Loucy (cell line): ENCODE data around the gene ELL2.

Experiments
- H2AFZ ChIP-seq: fragments of 200-600 bp; sonication (generic); 2 replicates; pipeline ENCODE4 v1.6.0; 2016; ENCODE audit warnings: antibody characterized with exemption, mild to moderate bottlenecking, low read length, moderate library complexity
- H3F3A ChIP-seq: fragments of 200-600 bp; 2 replicates; pipeline ENCODE4 v1.6.0; 2016; ENCODE audit warnings: antibody characterized with exemption, low read depth, mild to moderate bottlenecking
- H3K27me3 ChIP-seq: fragments of 200-600 bp; sonication (generic); 2 replicates; pipeline ENCODE4 v1.6.1; 2014; ENCODE audit warnings: low read length, mild to moderate bottlenecking; ENCODE audit not compliant: insufficient read depth, poor library complexity, severe bottlenecking
- H3K36me3 ChIP-seq: fragments of 200-600 bp; sonication (generic); 2 replicates; pipeline ENCODE4 v1.6.1; 2016; ENCODE audit warnings: low read length; ENCODE audit not compliant: insufficient read depth
- H3K4me1 ChIP-seq: fragments of 200-600 bp; sonication (generic); 2 replicates; pipeline ENCODE4 v1.5.1; 2014; ENCODE audit warnings: low read length, mild to moderate bottlenecking; ENCODE audit not compliant: insufficient read depth, poor library complexity, severe bottlenecking
- H3K4me2 ChIP-seq: fragments of 200-600 bp; sonication (generic); 2 replicates; pipeline ENCODE4 v1.6.0; 2014; ENCODE audit warnings: antibody characterized with exemption, low read length, low read depth, mild to moderate bottlenecking; ENCODE audit not compliant: poor library complexity, severe bottlenecking
- H3K4me3 ChIP-seq: fragments of 200-600 bp; sonication (generic); 2 replicates; pipeline ENCODE4 v1.5.1; 2014; ENCODE audit warnings: low read length, mild to moderate bottlenecking, mixed read lengths; ENCODE audit not compliant: poor library complexity, severe bottlenecking
- H3K79me2 ChIP-seq: fragments of 200-600 bp; sonication (generic); 2 replicates; pipeline ENCODE4 v1.6.1; 2014; ENCODE audit warnings: low read length; ENCODE audit not compliant: insufficient read depth
- H3K9ac ChIP-seq: fragments of 200-600 bp; sonication (generic); 2 replicates; pipeline ENCODE4 v1.6.0; 2014; ENCODE audit warnings: mild to moderate bottlenecking, low read depth, low read length, moderate library complexity; ENCODE audit not compliant: poor library complexity, severe bottlenecking
- H3K9me2 ChIP-seq: fragments of 200-600 bp; sonication (generic); replicated peaks from 2 replicates; pipeline ENCODE4 v1.6.1; 2016; ENCODE audit warnings: low read depth, low read length, mixed read lengths
- H3K9me3 ChIP-seq: fragments of 200-600 bp; sonication (generic); 2 replicates; pipeline ENCODE4 v1.6.1; 2014; ENCODE audit warnings: mild to moderate bottlenecking, antibody characterized with exemption, low read length, low read depth; ENCODE audit not compliant: insufficient read depth
- H4K20me1 ChIP-seq: fragments of 200-600 bp; sonication (generic); 2 replicates; pipeline ENCODE4 v1.6.0; 2014; ENCODE audit warnings: antibody characterized with exemption, low read length, mild to moderate bottlenecking; ENCODE audit not compliant: insufficient read depth, poor library complexity, severe bottlenecking
- CTCF ChIP-seq: fragments of 200-600 bp; sonication (generic); conservative IDR thresholded peaks from 2 replicates; pipeline ENCODE4 v1.5.1; 2014; ENCODE audit warnings: mild to moderate bottlenecking, antibody characterized with exemption, low read length
- EZH2phosphoT487 ChIP-seq: fragments of 200-600 bp; IDR thresholded peaks from 2 replicates; pipeline ENCODE4 v1.6.1; 2018; ENCODE audit warnings: antibody characterized with exemption, mild to moderate bottlenecking, moderate library complexity, borderline replicate concordance

ELL2 gene

GRCh38 chr5:95916687-95917085 is 45.0 kb downstream of the ELL2 start:
- Histone ChIP-seq H3K4me2 (peak overlapping the region; percentile 66), H3K9me2 (no peaks in the 10 kb centered on the region), H3K4me1 (peaks cover 37% of the 10 kb centered on the region), H3K36me3 (no peaks in the 10 kb centered on the region), H3F3A (no peaks in the 10 kb centered on the region), H3K4me3 (peak overlapping the region; percentile 49), H3K27me3 (no peaks in the 10 kb centered on the region), H4K20me1 (no peaks in the 10 kb centered on the region), H3K9ac (peak overlapping the region; percentile 47), H2AFZ (peak overlapping the region; percentile 85; the same call in 1 of the 2 replicates), H3K79me2 (no peaks in the 10 kb centered on the region), H3K9me3 (no peaks in the 10 kb centered on the region)
- TF ChIP-seq CTCF = no peak
- no peak for TF ChIP-seq EZH2phosphoT487

- H4K20me1 ChIP-seq = no peaks in the 10 kb centered on the region
- no peaks in the 10 kb centered on the region for H3K9me3 ChIP-seq
- no peaks in the 10 kb centered on the region for H3K36me3 ChIP-seq
- H3K4me1 ChIP-seq = peaks cover 39% of the 10 kb centered on the region
- TF ChIP-seq EZH2phosphoT487 (no peak), CTCF (no peak)
- peak overlapping the region; percentile 47 for H3K9ac ChIP-seq
- H3K4me2 ChIP-seq = peak overlapping the region; percentile 66
- H3K27me3 ChIP-seq = no peaks in the 10 kb centered on the region
- H3F3A ChIP-seq = no peaks in the 10 kb centered on the region
- H3K9me2 ChIP-seq = no peaks in the 10 kb centered on the region
- peak overlapping the region; percentile 49 for H3K4me3 ChIP-seq
- H2AFZ ChIP-seq = peak overlapping the region; percentile 85
- no peaks in the 10 kb centered on the region for H3K79me2 ChIP-seq
These were observed 45.5 kb downstream of the ELL2 start for GRCh38 chr5:95915999-95916686.

- TF ChIP-seq CTCF (no peak), EZH2phosphoT487 (no peak)
- no peak overlapping the region for H3K4me3 ChIP-seq
- no peaks in the 10 kb centered on the region for H3K36me3 ChIP-seq
- no peaks in the 10 kb centered on the region for H3F3A ChIP-seq
- H3K9me2 ChIP-seq = no peaks in the 10 kb centered on the region
- H3K9me3 ChIP-seq = no peaks in the 10 kb centered on the region
- H3K4me1 ChIP-seq = peaks cover 39% of the 10 kb centered on the region
- no peak overlapping the region for H3K9ac ChIP-seq
- no peak overlapping the region for H3K4me2 ChIP-seq
- no peaks in the 10 kb centered on the region for H3K79me2 ChIP-seq
- H4K20me1 ChIP-seq = no peaks in the 10 kb centered on the region
- no peak overlapping the region for H2AFZ ChIP-seq
- no peaks in the 10 kb centered on the region for H3K27me3 ChIP-seq
These were observed 48.0 kb downstream of the ELL2 start for GRCh38 chr5:95913663-95914062.
